ENCODE results near the gene SELENOV. TPM values are rescaled to one million over a fixed set of nuclear protein-coding genes. Genes with fewer than 3 reads are reported as not detected.

Gene SELENOV
- total and polyA plus RNA-seq, 4 donors: not detected

GRCh38 chr19:39497996-39498797 is 16.7 kb upstream of the SELENOV start:
- ATAC-seq (ENCODE audit: insufficient read depth, low FRiP score): no peak
- WGBS, 2 donors: 1 to 2% methylated on average over 40 of the region's 40 CpGs

GRCh38 chr19:39498798-39499642 is 15.9 kb upstream of the SELENOV start, which contains the start of gene DLL3:
TSS of gene DLL3 (plus strand) at chr19:39498947. CDS start at chr19:39498975, 28 bp downstream.
- no peak within 1 kb of the TSS for H3K9ac ChIP-seq (ENCODE audit: insufficient read depth in 1 of 2, low read length in 2 of 2)
- WGBS, 2 donors: 2% methylated on average over 39 to 60 of the region's 60 CpGs
- no peak within 1 kb of the TSS for H3K4me3 ChIP-seq
- peaks cover 0 to 5% (median 0%) of the 10 kb centered on the region in 4 donors for H3K9me3 ChIP-seq (ENCODE audit: control insufficient read depth in 4 of 4, insufficient read depth in 3 of 4, low read length in 3 of 4)
- DNase-seq (no peak), ATAC-seq (ENCODE audit: insufficient read depth, low FRiP score) (no peak)
- no peaks in the 10 kb centered on the region for H3K36me3 ChIP-seq (ENCODE audit: control insufficient read depth in 4 of 4, insufficient read depth in 4 of 4, low read length in 4 of 4)
- H3K4me1 ChIP-seq (ENCODE audit: control insufficient read depth in 5 of 5, insufficient read depth in 5 of 5, low read length in 5 of 5): peaks cover 0 to 12% (median 0%) of the 10 kb centered on the region in 5 donors
- no peak within 1 kb of the TSS for H3K27ac ChIP-seq (ENCODE audit: low read depth in 1 of 2, low read length in 1 of 2)
- no peak for TF ChIP-seq CTCF (IDR thresholded peaks at IDR 0.05; ENCODE audit: control extremely low read depth, extremely low read depth)
- peaks cover 10 to 38% (median 32%) of the 10 kb centered on the region in 3 donors for H3K27me3 ChIP-seq (ENCODE audit: control insufficient read depth in 3 of 3, insufficient read depth in 3 of 3, low read length in 2 of 3)

More at GRCh38 chr19:39497996-39498797, 16.7 kb upstream of the SELENOV start:
- peaks cover 0 to 12% (median 0%) of the 10 kb centered on the region in 5 donors for H3K4me1 ChIP-seq (ENCODE audit: control insufficient read depth in 5 of 5, insufficient read depth in 5 of 5, low read length in 5 of 5)
- no peak overlapping the region for H3K9ac ChIP-seq (ENCODE audit: insufficient read depth in 1 of 2, low read length in 2 of 2)
- H3K9me3 ChIP-seq (ENCODE audit: control insufficient read depth in 4 of 4, insufficient read depth in 3 of 4, low read length in 3 of 4): peaks cover 0 to 5% (median 0%) of the 10 kb centered on the region in 4 donors
- no peaks in the 10 kb centered on the region for H3K36me3 ChIP-seq (ENCODE audit: control insufficient read depth in 4 of 4, insufficient read depth in 4 of 4, low read length in 4 of 4)
- no peak overlapping the region for H3K27ac ChIP-seq (ENCODE audit: low read depth in 1 of 2, low read length in 1 of 2)
- no peak overlapping the region for H3K4me3 ChIP-seq
- peak; percentile 64 to 77 (median 74) for DNase-seq
- no peak for TF ChIP-seq CTCF (IDR thresholded peaks at IDR 0.05; ENCODE audit: control extremely low read depth, extremely low read depth)
- peaks cover 10 to 36% (median 28%) of the 10 kb centered on the region in 3 donors for H3K27me3 ChIP-seq (ENCODE audit: control insufficient read depth in 3 of 3, insufficient read depth in 3 of 3, low read length in 2 of 3)

GRCh38 chr19:39499932-39500331 is 15.0 kb upstream of the SELENOV start:
- no peak overlapping the region for H3K27ac ChIP-seq (ENCODE audit: low read depth in 1 of 2, low read length in 1 of 2)
- H3K36me3 ChIP-seq (ENCODE audit: control insufficient read depth in 4 of 4, insufficient read depth in 4 of 4, low read length in 4 of 4): no peaks in the 10 kb centered on the region
- H3K4me1 ChIP-seq (ENCODE audit: control insufficient read depth in 5 of 5, insufficient read depth in 5 of 5, low read length in 5 of 5): peaks cover 0 to 12% (median 0%) of the 10 kb centered on the region in 5 donors
- H3K9me3 ChIP-seq (ENCODE audit: control insufficient read depth in 4 of 4, insufficient read depth in 3 of 4, low read length in 3 of 4): peaks cover 0 to 5% (median 0%) of the 10 kb centered on the region in 4 donors
- H3K9ac ChIP-seq (ENCODE audit: insufficient read depth in 1 of 2, low read length in 2 of 2): no peak overlapping the region
- H3K4me3 ChIP-seq: no peak overlapping the region
- TF ChIP-seq CTCF (IDR thresholded peaks at IDR 0.05; ENCODE audit: control extremely low read depth, extremely low read depth): no peak
- H3K27me3 ChIP-seq (ENCODE audit: control insufficient read depth in 3 of 3, insufficient read depth in 3 of 3, low read length in 2 of 3): peaks cover 10 to 39% (median 35%) of the 10 kb centered on the region in 3 donors
- ATAC-seq (ENCODE audit: insufficient read depth, low FRiP score) (no peak), DNase-seq (no peak)
- 76 to 81% methylated on average over 8 of the region's 8 CpGs for WGBS, 2 donors
